ENCODE measurements around the gene KSR2. TPM values are rescaled to one million over a fixed set of nuclear protein-coding genes. Genes with fewer than 3 reads are reported as not detected.
"Not testable (repeated sequence)": the region's sequence is repeated elsewhere in the genome, so short reads cannot be mapped to it uniquely, and the experiment has no call there.

The KSR2 gene
- total RNA-seq, 4 donors from 2014 or later = under 0.01 to 0.08 (median under 0.01) TPM; not detected in 1

DNA sequence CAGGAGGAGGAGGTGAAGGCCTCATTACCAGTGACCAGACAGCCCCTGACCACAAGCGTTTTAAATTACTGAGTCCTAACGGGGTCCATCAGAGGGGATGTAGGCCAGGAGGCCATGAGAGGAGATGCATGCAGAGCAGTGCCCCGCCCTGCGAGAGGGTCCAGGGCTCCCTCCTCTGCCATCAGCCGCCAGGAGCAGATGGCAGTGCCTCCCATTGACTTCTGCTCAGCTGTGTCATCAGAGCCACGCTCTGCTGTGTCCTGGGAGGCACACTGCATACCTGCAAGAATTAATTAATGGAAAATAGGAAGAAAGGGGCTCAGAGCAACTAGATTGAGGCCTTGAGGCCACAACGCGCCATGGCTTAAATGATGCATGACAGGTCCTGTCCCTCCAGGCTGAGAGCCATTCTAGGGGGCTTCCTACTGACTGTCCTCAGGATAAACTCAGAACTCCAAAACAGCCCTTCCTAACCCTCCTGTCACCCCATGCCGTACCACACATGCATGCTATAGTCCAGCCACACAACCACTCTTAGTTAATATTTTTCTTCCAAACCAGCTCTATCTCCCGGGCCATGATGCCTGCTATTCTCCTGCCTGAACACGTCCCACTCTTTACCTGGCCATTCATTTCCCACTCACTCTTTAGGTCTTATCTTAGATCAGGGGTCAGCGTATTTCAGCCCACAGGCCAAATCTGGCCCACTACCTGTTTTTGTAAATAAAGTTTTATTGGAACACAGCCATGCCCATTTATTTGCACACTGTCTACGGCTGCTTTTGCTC lies 235.8 kb downstream of the KSR2 start:
- ATAC-seq = no peak

DNA sequence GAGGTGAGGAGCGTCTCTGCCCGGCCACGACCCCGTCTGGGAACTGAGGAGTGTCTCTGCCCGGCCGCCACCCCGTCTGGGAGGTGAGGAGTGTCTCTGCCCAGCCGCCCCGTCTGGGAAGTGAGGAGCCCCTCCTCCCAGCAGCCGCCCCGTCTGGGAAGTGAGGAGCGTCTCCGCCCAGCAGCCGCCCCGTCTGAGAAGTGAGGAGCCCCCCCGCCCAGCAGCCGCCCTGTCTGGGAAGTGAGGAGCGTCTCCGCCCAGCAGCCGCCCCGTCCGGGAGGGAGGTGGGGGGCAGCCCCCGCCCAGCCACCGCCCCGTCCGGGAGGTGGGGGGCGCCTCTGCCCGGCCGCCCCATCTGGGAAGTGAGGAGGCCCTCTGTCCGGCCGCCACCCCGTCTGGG lies 237.7 kb downstream of the KSR2 start:
- no CpG with 5 or more reads among the region's 32 CpGs for WGBS, 2 donors (ENCODE audit: low coverage in 1 of 2)

More for the DNA sequence above, 235.8 kb downstream of the KSR2 start:
- 79 to 91% methylated on average over 6 to 7 of the region's 13 CpGs for WGBS, 2 donors (ENCODE audit: low coverage in 1 of 2)
- no peak for TF ChIP-seq EP300 (IDR thresholded peaks at IDR 0.05)
- no peak for TF ChIP-seq POLR2AphosphoS5 (IDR thresholded peaks at IDR 0.05)
- TF ChIP-seq, protein P1, sequence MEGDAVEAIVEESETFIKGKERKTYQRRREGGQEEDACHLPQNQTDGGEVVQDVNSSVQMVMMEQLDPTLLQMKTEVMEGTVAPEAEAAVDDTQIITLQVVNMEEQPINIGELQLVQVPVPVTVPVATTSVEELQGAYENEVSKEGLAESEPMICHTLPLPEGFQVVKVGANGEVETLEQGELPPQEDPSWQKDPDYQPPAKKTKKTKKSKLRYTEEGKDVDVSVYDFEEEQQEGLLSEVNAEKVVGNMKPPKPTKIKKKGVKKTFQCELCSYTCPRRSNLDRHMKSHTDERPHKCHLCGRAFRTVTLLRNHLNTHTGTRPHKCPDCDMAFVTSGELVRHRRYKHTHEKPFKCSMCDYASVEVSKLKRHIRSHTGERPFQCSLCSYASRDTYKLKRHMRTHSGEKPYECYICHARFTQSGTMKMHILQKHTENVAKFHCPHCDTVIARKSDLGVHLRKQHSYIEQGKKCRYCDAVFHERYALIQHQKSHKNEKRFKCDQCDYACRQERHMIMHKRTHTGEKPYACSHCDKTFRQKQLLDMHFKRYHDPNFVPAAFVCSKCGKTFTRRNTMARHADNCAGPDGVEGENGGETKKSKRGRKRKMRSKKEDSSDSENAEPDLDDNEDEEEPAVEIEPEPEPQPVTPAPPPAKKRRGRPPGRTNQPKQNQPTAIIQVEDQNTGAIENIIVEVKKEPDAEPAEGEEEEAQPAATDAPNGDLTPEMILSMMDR (IDR thresholded peaks at IDR 0.05) = no peak
- no peak for TF ChIP-seq POLR2A (IDR thresholded peaks at IDR 0.05)
- Histone ChIP-seq H3K4me3 (no peak overlapping the region), H3K36me3 (no peaks in the 10 kb centered on the region), H3K27me3 (no peaks in the 10 kb centered on the region), H3K9me3 (no peaks in the 10 kb centered on the region), H3K27ac (no peak overlapping the region), H3K4me1 (no peaks in the 10 kb centered on the region)

DNA sequence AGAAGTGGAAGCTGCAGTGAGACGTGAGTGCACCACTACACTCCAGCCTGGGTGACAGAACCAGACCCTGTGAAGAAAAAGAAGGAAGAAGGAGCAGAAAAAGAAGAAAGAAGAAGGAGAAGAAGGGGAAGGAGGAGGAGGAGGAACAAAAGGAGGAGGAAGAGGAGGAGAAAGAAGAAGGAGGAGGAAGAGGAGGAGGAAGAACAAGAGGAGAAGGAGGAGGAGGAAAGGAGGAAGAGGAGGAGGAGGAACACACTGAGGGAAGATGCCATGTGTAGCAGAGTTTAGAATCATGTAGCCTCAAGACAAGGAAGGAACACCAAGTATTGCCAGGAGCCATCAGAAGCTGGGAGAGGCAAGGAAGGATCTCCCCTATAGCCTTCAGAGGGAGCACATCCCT lies 241.5 kb downstream of the KSR2 start:
- H3K27ac ChIP-seq = no peak overlapping the region
- H3K9me3 ChIP-seq = no peaks in the 10 kb centered on the region
- H3K27me3 ChIP-seq = peaks cover 4% of the 10 kb centered on the region
- ATAC-seq = no peak
- WGBS, 2 donors (ENCODE audit: low coverage in 1 of 2) = 55 to 70% methylated on average over 1 of the region's 1 CpG
- no peak overlapping the region for H3K4me3 ChIP-seq
- no peaks in the 10 kb centered on the region for H3K36me3 ChIP-seq
- TF ChIP-seq EP300 (IDR thresholded peaks at IDR 0.05) (no peak), POLR2A (IDR thresholded peaks at IDR 0.05) (no peak), POLR2AphosphoS5 (IDR thresholded peaks at IDR 0.05) (no peak)
- TF ChIP-seq, protein P1 (IDR thresholded peaks at IDR 0.05) = no peak
- H3K4me1 ChIP-seq = no peaks in the 10 kb centered on the region

More for the DNA sequence above, 237.7 kb downstream of the KSR2 start:
- ATAC-seq, H3K4me1 ChIP-seq, H3K9me3 ChIP-seq, H3K4me3 ChIP-seq, H3K27ac ChIP-seq, H3K27me3 ChIP-seq, H3K36me3 ChIP-seq: not testable (repeated sequence)

DNA sequence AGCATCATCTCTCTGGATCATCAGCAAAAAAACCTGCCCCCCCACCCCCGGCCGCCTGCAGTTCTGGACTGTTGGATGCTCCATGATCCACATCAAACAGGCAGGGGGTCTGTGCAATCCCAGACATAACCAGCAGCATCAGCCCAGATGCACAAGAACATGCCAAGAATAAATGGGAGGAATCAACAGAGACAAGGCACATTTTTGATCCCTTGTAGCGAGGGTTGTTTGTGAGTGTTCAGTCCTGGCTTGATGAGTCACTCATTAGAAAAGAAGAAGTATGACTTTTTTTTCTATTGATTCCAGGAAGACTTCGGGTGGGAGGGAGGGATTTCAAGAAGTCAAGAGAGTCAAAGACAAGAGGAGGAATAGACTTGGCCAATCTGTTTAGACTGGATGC lies 244.2 kb downstream of the KSR2 start:
- Histone ChIP-seq H3K4me1 (no peaks in the 10 kb centered on the region), H3K9me3 (no peaks in the 10 kb centered on the region), H3K4me3 (no peak overlapping the region), H3K27me3 (peaks cover 4% of the 10 kb centered on the region), H3K36me3 (no peaks in the 10 kb centered on the region), H3K27ac (no peak overlapping the region)
- TF ChIP-seq POLR2AphosphoS5 (IDR thresholded peaks at IDR 0.05) (no peak), EP300 (IDR thresholded peaks at IDR 0.05) (no peak)
- ATAC-seq = no peak
- WGBS, 2 donors (ENCODE audit: low coverage in 1 of 2) = 46 to 64% methylated on average over 2 of the region's 4 CpGs

DNA sequence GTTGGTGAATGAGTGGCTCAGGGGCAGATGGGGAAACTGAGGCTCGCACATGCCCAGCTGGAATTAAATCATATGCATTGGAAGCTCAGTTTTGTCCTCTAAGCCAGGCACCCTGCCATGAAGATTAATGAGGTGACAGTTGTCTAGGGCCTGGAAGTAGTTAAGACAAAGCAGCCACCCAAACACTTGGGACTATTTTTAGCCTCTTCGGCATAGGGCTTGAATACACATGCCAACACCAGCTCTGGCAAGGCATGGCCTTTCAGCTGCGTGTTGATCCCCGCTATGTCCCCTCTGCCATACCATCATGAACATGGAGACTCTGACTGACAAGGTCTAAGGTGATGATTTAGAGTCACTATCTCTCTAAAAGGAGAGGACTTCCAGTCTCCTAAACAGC lies 250.2 kb downstream of the KSR2 start:
- WGBS, 2 donors (ENCODE audit: low coverage in 1 of 2) = 19 to 28% methylated on average over 4 of the region's 4 CpGs
- no peak overlapping the region for H3K4me3 ChIP-seq
- H3K4me1 ChIP-seq = peaks cover 0 to 14% (median 0%) of the 10 kb centered on the region in 3 donors
- TF ChIP-seq, protein P1 (IDR thresholded peaks at IDR 0.05) = no peak
- TF ChIP-seq POLR2AphosphoS5 (IDR thresholded peaks at IDR 0.05) (no peak), EP300 (IDR thresholded peaks at IDR 0.05) (no peak), POLR2A (IDR thresholded peaks at IDR 0.05) (no peak)
- H3K27ac ChIP-seq = no peak overlapping the region
- no peak for ATAC-seq
- H3K36me3 ChIP-seq = no peaks in the 10 kb centered on the region
- H3K27me3 ChIP-seq = no peaks in the 10 kb centered on the region
- no peaks in the 10 kb centered on the region for H3K9me3 ChIP-seq

DNA sequence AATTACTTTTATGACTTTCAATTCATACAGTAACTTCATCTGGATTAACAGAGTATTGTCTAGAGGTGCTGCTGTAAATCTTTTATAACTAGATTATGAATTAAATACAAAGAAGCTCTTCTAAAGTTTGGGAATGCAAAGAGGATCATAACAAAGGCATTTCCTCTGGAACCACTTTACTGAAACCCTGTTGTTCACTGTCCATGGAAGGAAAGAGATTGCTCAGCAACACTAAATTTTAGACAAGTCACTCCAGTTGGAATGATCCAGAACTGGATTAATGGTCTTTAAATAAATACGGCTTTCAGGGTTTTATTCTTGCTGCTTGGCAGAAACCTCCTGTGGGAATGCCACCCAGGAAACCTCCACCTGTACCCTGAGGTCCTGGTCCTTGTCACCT lies 250.6 kb downstream of the KSR2 start:
- Histone ChIP-seq H3K27ac (no peak overlapping the region), H3K4me1 (peaks cover 0 to 14% (median 0%) of the 10 kb centered on the region in 3 donors), H3K27me3 (no peaks in the 10 kb centered on the region), H3K9me3 (no peaks in the 10 kb centered on the region), H3K36me3 (no peaks in the 10 kb centered on the region), H3K4me3 (no peak overlapping the region)
- no peak for TF ChIP-seq EP300 (IDR thresholded peaks at IDR 0.05)
- no peak for TF ChIP-seq POLR2AphosphoS5 (IDR thresholded peaks at IDR 0.05)
- no peak for TF ChIP-seq POLR2A (IDR thresholded peaks at IDR 0.05)
- TF ChIP-seq, protein P1 (IDR thresholded peaks at IDR 0.05) = no peak
- 14 to 36% methylated on average over 1 of the region's 1 CpG for WGBS, 2 donors (ENCODE audit: low coverage in 1 of 2)
- ATAC-seq = no peak
